Activated naive CD8-positive, alpha-beta T cell treated with anti-CD3 and anti-CD28 coated beads, Interleukin-2, amount 50 U/mL, for 16 hours (primary cell): ENCODE measurements around the gene NARF.
"Not testable (repeated sequence)": the region's sequence is repeated elsewhere in the genome, so short reads cannot be mapped to it uniquely, and the experiment has no call there.

Experiments used
- DNase-seq: peaks from one replicate; pipeline ENCODE4 v3.0.0-alpha.2; 2020; ENCODE audit warnings: low read depth, low spot score

NARF gene

DNA sequence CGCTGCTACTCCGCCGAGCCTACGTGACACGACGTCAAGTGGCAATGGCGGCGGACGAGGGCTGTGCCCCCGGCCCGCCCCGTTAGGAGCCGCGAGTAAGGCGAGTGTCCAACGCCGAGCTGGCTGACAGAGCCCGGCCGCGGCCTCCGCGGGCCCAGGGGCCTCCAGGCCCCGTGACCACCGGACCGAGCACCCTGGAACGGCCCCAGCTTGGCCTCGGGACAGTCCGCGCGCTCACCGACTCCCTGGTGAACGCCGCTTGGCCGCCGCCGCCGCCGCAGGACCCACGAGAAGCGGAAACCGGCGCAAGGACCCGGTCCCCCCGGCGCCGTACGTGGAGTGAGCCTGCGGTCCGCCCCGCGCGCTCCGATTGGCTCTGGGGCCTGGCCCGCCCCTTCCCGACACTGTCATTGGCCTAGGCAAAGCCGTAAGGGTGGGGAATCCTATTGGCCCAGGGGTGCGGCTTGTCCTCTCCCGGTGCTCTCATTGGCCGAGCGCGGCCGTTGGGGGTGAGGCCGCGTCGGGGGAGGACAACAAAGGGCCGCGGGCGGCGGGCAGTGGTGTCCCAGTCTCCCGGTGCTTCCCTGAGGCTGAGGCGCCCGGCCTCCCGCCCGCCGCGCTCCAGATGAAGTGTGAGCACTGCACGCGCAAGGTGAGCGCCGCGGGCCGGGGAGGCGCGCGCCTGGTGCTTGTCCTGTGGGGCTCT lies at the start of gene NARF:
Gene NARF (plus strand): TSS at position 563 of the 706 bp plus-strand sequence. CDS start 63 bp downstream, at position 626.
- DNase-seq = peak; percentile 85

DNA sequence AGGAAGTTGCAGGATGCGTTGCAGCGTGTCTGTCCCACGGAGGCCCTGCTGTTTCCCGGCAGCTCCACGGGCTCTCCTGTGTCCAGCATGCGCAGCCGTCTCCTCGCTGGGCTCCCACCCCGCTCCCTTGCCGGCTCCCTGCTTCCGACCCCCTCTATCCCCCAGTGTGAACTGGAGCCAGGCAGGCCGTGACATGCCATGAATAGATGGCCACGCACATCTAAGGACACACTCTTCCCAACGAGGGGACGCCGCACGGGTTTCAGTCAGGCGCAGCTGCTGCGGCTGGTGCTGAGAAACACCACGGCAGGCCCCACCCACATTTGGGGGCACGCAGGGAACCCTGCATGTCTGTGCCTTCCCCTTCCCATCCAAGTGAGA lies 49.6 kb upstream of the NARF start:
- DNase-seq = no peak

DNA sequence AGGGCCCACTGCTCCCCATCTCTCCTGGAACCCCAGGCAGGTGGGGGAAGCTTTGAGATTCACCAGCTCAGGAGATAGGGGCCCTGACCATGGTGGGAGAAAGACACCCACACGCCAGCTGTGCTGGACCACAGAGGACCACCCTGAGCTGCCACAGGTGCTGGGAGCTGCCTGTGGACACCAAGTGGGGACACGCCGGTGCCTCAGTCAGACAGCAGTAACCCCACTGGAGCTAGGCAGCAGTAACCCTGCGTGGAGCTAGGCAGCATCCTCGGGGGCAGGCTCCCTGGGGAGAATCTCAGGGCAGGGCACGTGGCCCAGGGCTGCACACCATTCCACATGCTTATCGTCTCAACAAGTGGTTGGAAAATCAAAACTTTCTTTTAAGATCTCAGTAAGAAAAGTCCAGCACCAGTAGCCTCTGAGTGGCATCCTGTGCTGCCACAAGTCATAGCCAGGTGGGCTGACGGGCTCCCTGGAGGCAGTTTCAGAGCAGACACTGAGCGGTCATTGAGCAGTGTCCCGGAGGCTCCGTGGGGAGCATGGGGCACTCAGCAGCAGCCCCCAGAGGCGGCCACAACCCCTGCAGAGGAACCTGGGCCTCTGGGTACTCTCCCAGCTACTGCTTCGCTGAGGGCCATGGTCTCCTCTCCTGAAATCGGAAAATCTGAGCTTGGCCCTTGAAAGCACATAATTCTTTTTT lies 48.4 kb upstream of the NARF start:
- no peak for DNase-seq

DNA sequence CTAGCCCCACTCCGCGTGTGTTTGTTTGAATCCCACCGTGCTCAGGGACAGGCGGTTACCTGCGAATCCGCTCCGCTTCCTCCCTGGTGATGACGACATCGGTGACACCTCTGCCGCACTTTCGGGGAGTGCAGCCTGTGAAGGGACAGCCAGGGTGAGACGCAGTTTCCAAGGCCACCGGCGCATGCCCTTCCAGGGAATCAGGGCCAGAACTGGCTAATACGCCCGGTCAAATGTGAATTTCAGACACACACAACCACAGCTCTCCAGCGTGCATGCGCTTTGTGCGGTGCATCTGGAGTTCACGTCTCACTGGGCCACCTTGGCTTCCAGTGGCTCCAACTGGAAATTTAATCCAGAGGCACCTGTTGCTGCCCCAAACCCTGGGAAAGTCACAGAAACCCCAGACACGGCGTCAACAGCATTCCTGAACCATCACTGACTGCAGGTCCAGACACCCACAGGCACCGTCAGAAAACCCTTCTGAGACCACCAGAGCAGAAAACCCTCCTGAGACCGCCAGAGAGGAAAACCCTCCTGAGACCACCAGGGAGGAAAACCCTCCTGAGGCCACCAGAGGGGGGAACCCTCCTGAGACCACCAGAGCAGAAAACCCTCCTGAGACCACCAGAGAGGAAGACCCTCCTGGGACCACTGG lies 47.0 kb upstream of the NARF start:
- no peak for DNase-seq

DNA sequence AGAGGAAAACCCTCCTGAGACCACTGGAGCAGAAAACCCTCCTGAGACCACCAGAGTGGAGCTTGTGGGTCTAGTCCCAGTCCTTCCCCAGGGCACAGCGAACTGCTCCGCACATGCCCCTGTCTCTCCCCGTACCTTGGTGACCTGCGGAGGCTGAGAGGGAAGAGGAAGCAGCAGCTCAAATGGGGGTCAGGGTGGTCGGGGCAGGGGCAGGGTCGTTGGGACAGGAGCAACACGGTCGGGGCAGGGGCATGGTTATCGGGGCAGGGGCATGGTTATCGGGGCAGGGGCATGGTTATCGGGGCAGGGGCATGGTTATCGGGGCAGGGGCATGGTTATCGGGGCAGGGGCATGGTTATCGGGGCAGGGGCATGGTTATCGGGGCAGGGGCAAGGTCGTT lies 46.5 kb upstream of the NARF start:
- DNase-seq = not testable (repeated sequence)

DNA sequence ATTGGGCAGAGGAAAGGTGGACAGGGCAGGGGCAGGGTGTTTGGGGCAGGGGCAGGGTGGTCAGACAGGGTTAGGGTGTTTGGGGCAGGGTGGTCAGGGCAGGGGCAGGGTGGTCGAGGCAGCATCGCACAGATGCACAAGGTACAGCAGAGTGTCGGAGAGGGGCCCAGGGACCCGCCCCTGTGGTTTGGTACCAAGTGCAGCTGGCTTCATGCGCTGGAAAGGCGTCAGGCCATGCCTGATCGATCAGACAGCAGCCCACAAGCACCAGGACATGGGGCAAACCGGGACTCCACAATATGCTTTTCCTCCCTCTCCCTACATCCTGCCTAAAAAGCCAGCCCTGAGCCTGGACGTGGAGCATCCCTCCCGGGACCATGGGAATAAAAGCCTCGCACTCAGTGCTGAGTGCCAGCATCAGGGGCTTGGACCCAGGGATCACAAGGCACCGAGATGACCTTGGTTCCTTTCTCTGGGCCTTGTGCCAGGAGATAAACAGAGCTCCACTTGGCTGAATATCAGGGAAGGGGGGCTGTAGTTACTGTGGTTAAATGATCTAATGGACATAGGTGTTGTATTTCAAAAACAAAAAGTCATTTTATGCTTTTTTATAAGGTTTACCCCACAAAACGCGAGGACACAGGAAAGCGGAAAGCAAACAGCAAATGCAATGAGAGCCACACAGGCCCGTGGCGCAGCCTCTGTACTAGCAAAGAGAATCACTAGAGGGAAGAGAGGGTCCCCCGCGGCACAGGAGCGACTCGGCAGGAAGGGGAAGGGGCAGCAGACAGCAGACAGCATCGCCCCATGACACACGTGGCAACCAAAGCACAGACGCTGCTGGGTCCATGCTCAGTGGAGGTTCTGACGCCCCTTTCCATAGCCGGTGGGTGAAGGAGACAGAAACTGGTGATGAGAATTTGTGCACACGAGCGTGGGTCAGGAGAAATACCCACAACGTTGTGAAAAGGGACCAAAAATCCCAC lies 45.7 kb upstream of the NARF start:
- DNase-seq = no peak

DNA sequence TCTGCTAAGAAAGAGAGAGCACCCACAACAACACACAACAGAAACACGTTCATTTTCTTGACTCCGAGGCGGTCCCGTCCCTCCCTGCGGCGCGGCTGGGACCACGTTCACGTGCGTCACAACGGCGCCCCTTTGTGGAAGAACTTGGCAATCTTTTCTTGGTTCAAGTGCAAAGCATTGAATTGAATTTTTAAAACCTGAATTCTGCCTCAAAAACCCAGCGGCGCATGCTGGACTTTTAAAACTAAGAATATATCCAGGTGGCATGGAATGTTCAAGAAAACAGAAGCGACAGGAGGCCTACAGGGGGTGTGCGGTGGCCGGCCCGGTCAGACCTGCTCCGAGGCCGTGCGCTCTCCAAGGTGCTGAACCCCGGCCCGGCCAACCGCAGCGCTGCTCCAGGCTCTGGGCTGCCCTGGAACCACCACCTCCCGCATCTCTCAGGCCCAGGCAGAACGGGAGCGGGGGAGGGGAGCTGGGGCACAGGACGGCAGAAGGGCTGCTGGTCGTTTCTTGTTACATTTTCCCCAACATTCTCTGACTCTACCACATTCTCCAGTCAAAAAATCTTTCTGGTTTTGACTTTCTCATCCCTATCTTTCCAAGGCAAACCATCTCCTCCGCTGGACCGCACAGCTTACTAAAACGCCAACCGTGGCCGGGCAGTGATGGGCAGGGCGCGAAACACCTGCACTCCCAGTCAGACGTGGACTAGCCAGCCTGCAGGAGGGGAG lies 43.8 kb upstream of the NARF start:
- peak; percentile 42 for DNase-seq

DNA sequence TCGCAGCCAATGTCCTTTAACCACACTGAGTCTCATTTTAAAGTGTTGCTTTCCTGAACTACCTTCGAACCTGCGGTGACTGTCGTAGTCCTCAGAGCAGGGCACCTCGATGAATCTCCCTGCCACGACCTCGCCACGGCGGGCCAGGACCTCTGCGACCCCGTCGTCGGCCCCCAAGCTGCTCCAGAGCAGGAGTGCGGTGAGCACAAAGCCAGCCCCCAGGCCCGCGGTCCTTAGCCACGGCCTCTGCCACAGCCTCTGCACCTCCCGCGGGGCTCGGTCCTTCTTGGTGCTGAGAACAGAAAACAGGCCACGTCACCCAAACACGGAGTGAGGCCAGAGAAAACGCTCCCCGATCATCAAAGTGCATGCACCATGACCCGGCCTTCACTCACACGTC lies 43.2 kb upstream of the NARF start:
- no peak for DNase-seq

DNA sequence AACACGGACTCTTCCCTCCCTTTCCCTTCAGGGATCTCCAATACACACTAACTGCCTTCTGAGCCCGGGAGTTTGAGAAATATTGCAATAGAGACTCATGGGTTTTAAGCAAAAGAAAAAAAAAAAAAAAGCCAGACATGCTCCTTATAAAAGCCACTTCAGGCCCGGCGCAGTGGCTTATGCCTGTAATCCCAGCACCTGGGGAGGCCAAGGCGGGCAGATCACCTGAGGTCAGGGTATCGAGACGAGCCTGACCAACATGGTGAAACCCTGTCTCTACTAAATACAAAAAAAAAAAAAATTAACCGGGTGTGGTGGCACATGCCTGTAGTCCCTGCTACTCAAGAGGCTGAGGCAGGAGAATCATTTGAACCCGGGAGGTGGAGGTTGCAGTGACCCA lies 42.8 kb upstream of the NARF start:
- DNase-seq = no peak

DNA sequence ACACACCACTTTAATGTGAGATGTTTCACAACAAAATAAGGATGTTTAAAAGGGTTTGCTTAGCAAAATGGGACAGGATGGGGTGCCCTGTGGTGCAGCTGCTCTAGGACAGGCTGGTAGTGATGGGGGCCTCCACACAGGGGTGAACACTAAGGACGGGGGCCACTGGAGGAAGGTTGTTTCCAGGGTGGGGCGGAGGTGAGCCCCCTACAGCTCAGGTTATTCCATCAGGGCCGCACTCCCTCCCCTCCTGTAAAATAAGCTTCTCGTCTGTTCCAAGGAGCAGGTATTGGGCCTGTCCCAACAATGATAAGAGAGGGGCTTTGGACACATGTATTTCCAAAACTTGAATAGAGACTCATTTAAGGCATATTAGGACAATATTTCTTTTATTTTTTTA lies 42.3 kb upstream of the NARF start:
- DNase-seq = no peak

DNA sequence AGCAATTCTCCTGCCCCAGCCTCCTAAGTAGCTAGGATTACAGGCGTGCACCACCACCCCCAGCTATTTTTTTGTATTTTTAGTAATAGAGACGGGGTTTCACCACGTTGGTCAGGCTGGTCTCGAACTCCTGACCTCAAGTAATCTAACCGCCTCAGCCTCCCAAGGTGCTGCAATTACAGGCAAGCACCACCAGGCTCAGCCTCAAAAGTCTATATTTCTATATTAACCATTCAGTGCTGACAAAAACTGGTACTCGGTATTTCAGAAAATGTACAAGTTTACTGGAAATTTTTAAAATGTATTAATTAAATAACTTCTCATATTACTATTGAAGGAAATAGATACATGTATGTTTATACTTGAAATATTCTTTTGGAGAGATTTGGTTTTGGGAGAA lies 41.8 kb upstream of the NARF start:
- DNase-seq = no peak

DNA sequence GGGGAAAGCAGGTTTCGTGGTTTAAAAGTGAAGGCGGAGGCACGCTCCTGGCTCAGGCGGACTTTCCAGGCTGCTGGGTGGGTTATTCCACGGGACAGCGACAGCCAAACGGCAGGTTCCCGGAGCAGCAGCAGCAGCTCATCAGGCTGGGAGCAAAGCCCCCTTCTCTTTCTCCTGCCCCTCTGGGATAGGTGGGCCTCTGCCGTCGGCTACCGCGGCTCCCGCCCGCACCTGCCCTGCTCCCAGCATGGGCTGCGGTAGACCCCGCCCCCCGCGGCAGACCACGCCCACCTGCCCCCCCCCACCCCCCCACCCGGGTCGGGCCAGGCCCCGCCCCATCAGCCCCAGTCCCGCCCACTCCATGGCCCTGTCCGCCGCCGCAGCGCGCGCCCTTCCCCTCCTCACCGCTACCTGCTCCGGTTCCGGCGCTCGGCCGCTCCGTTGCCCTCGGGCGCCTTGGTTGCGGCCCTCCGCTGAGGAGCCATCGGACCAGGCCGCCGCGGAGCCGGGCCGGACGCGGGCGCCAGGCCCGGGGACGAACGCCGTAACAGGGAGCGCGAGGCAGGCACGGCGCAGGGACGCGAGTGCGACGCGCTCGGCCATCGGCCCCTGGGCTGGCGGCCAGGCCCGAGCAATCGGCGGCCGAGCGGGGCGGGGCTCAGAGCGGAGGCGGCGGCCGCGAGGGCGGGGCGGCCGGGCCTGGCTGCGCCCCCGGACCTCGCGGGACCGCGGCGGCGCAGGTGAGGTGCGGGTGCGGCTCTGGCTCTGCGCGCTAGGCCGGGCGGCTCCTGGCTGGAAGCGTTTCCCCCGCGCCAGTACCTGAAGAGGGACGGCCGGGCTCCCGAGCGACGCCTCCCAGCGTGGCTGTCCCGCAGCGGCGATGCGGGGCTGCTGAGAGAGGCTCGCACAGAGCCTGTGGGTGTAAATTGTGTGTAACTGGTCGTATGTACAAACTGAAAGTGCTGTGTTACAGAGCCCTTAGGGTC lies 40.2 kb upstream of the NARF start, which contains the start of the genes HEXD and OGFOD3:
Gene HEXD (plus strand): TSS at position 347 of the 986 bp plus-strand sequence. CDS start 1,453 bp downstream, outside the sequence.
Gene OGFOD3 (minus strand): TSS at position 586 of the 986 bp plus-strand sequence. CDS start 101 bp downstream, at position 485.
- peak; percentile 65 for DNase-seq

DNA sequence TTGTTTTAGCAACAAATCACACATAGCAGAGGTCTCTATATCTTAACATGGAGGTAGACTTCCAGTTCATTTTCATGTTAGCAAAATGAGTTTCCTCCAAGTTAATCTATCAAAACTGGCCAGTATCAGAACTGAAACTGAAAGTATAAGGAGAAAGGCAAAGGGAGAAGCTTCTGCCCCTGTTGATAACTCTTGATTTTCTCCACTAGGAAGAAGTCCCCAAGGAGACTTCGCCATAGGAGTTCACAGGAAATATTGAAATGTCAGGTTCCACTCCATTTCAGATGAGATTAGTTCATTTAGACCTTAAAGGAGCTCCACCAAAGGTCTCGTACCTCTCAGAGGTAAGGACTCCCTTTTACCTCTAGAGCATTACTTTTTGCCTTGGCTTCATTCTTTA lies 39.0 kb upstream of the NARF start:
- no peak for DNase-seq

DNA sequence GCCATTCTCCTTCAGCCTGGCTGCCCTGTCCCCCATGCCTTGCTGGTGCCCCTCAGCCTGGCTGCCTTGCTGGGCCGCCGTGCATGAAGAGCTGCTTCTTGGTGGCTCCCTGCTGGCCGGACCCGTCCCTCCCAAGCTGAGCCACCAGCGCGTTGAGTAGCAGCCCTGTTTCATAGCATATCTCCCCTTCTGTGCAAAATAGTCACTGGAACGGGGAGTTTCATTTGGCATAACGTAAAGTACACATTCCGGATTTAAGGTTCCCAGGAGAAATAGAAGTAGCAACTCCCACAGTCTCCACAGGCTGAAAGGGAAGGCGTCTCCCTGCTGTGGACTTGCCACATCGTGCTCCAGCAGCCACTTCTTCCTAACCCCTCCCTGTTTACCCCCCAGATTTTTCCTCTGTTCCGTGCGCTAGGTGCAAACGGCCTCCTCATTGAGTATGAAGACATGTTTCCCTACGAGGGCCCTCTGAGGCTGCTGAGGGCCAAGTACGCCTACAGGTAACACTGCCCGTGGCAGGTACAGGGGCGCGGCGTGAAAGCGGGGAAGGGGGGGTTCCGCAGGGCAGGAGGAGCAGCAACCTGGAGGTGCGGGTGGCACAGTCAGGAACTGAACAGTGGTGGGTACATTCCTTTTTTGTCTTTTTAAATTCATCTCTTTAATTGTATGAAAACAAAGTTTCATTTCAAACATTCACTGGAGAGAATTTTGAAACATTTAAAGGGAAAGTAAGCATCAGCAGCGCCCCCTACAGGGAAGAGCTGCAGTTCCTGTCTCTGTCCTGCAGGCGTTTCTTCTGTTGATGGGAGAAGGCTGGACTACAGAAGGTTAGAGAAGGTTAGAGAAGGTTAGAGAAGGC lies 34.3 kb upstream of the NARF start:
- DNase-seq = no peak

DNA sequence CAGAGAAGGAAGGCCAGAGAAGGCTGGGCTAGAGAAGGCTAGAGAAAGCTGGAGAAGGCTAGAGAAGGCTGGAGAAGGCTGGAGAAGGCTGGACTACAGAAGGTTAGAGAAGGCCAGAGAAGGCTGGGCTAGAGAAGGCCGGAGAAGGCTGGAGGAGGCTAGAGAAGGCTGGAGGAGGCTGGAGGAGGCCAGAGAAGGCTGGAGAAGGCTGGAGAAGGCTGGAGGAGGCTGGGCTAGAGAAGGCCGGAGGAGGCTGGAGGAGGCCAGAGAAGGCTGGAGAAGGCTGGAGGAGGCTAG lies 33.7 kb upstream of the NARF start:
- no peak for DNase-seq

DNA sequence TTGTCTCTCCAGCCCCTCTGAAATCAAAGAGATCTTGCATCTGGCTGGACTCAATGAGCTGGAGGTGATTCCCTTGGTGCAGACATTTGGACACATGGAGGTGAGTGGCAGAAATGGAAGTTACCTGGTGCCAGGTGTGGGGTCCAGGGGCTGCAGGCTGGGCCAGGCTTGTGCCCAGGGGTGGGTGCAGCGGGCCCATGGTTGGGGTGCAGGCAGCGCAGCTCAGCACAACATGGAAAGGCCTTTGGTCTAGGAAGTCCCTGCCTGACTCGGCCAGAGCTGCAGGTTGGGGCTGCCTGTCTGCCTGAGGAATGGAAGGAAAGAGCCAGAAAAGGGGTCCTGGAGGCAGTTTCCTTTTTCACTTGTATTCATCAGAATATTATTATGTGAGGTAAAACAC lies 30.0 kb upstream of the NARF start:
- DNase-seq = no peak

DNA sequence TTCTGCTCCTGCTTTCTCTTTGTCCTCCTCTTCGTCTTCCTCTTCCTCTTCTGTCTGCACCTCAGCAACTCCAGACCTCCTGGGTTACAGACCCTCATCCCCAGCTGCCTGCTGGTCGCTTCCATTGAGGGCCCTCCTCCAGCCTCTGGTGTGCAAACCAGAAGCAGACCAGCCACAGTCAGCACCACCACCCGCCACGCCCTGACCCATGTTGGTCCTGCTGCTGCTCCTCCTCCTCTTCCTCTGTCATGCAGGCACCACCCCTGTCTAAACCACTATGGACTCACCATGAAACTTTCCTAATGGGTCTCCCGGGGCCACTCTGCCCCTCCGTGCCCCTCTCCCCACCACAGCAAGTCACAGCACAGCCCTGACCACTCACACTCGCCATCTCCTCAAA lies 28.7 kb upstream of the NARF start:
- no peak for DNase-seq

DNA sequence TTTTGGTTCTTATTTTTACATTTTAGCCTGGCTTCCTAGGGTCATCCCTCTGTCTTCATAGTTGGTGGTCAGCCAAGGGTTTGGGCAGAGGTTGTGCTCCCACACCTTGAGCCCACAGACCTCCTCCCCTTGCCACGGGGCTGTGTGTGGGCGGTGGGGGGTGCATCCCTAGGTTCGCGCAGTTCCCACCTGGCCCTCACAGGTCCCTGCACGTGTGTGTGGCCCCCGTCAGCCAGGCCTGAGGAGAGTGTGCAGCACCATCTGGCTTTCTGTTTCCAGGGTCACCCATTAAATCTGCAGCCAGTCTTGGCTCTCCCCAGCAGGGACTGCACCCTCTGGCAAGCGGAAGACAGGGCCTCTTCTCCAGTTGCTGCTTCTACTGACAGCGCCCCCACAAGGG lies 26.5 kb upstream of the NARF start:
- DNase-seq = no peak
